HepG2 (cell line): ENCODE data around the gene CHRNA5. TPM values are rescaled to one million over a fixed set of nuclear protein-coding genes. Genes with fewer than 3 reads are reported as not detected.

Source experiments
- ATAC-seq: fragments of 200-7000 bp; cut with Tn5 transposase; 3 replicates; pipeline ENCODE4 v1.9.1; 2020; ENCODE audit warnings: mild to moderate bottlenecking, moderate library complexity
- BruUV-seq: library from RNA; stranded (reverse); fragments of 400-500 nt; replicated peaks from 2 replicates; lab custom pipeline; 2021; lab: Mats Ljungman, UMichigan
- CTCF ChIA-PET: fragments of 300-600 bp; formaldehyde crosslinking; extraction: SDS; loops from one replicate; lab custom pipeline; 2021; ENCODE audit warnings: low total read pairs, inconsistent platforms, low intra/inter-chr PET ratio; lab: Yijun Ruan, JAX
- POLR2A ChIA-PET: fragments of 350-600 bp; sonication (Branson Sonifier 250); formaldehyde crosslinking; loops from one replicate; lab custom pipeline; 2020; ENCODE audit warnings: antibody characterized with exemption, inconsistent platforms; lab: Yijun Ruan, JAX
- DNase-seq: peaks from one replicate; pipeline ENCODE4 v3.0.0-alpha.2; 2015; ENCODE audit warnings: low spot score
- FAIRE-seq: peaks from 3 replicates; lab custom pipeline; 2011; peaks lifted over from hg19 to GRCh38; lab: Jason Lieb, UNC
- H2AFZ ChIP-seq: one replicate; pipeline ENCODE4 v1.6.1; 2011; ENCODE audit warnings: low read length, inconsistent platforms
- H3K27ac ChIP-seq: fragments of 300-600 bp; 3 replicates; pipeline ENCODE4 v1.8.0; 2011; ENCODE audit warnings: mixed run types, mild to moderate bottlenecking, mixed read lengths, low read length, inconsistent platforms; ENCODE audit not compliant: insufficient read depth; ENCODE audit errors: extremely low read length
- H3K27me3 ChIP-seq, 2 experiments: fragments of 200-600 bp in 1 of 2; 2 replicates in 1 of 2; 3 replicates in 1 of 2; pipeline versions ENCODE4 v1.6.0 to v1.8.0; 2011; ENCODE audit warnings: low read length in 2 of 2, mild to moderate bottlenecking in 2 of 2, moderate library complexity in 2 of 2, inconsistent platforms in 1 of 2; ENCODE audit not compliant: insufficient read depth in 2 of 2, control insufficient read depth in 1 of 2
- H3K36me3 ChIP-seq, 2 experiments: fragments of 200-600 bp in 1 of 2; replicated peaks in 1 of 2; 2 replicates in 1 of 2; 3 replicates in 1 of 2; pipeline versions ENCODE4 v1.5.1 to v1.8.0; 2011; ENCODE audit warnings: low read length in 2 of 2, inconsistent platforms in 1 of 2; ENCODE audit not compliant: insufficient read depth in 2 of 2, control insufficient read depth in 1 of 2
- H3K4me1 ChIP-seq: 2 replicates; pipeline ENCODE4 v1.5.1; 2012; ENCODE audit warnings: low read length, inconsistent platforms; ENCODE audit not compliant: insufficient read depth
- H3K4me2 ChIP-seq: 2 replicates; pipeline ENCODE4 v1.6.0; 2011; ENCODE audit warnings: low read depth, low read length, inconsistent platforms
- H3K4me3 ChIP-seq, 3 experiments: fragments of 200-600 bp in 1 of 3; sonication (generic), shearing (Covaris generic) in 1 of 3; replicated peaks in 1 of 3; 2 replicates each; pipeline ENCODE4 v1.5.1; 2011 to 2016; ENCODE audit warnings: low read length in 3 of 3, inconsistent platforms in 2 of 3, low read depth in 2 of 3, mild to moderate bottlenecking in 2 of 3, control low read depth in 1 of 3, mixed read lengths in 1 of 3; ENCODE audit not compliant: insufficient read depth in 1 of 3
- H3K79me2 ChIP-seq: one replicate; pipeline ENCODE4 v1.6.1; 2011; ENCODE audit warnings: low read length, inconsistent platforms; ENCODE audit not compliant: insufficient read depth
- H3K9ac ChIP-seq: 2 replicates; pipeline ENCODE4 v1.6.0; 2011; ENCODE audit warnings: mild to moderate bottlenecking, low read depth, low read length, inconsistent platforms; ENCODE audit not compliant: insufficient read depth
- H3K9me3 ChIP-seq: 2 replicates; pipeline ENCODE4 v1.5.1; 2012; ENCODE audit warnings: mild to moderate bottlenecking, low read length
- H4K20me1 ChIP-seq: 2 replicates; pipeline ENCODE4 v1.6.0; 2011; ENCODE audit warnings: inconsistent platforms, mild to moderate bottlenecking, low read length, moderate library complexity; ENCODE audit not compliant: insufficient read depth
- CCDC6 ChIP-seq: sonication (generic); formaldehyde crosslinking; IDR thresholded peaks from 2 replicates; pipeline ENCODE4 v1.8.1; 2022; ENCODE audit warnings: mild to moderate bottlenecking, missing genetic modification reagents, moderate library complexity
- DZIP1 ChIP-seq: sonication (generic); formaldehyde crosslinking; IDR thresholded peaks from 2 replicates; pipeline ENCODE4 v1.5.0; 2020; ENCODE audit warnings: mild to moderate bottlenecking, missing genetic modification reagents
- EEA1 ChIP-seq: sonication (generic); formaldehyde crosslinking; IDR thresholded peaks from 2 replicates; pipeline ENCODE4 v1.5.1; 2020; ENCODE audit warnings: mild to moderate bottlenecking, missing genetic modification reagents, borderline replicate concordance
- FOXP1 ChIP-seq, 2 experiments: fragments of 450-650 bp in 1 of 2; IDR thresholded peaks; 2 replicates each; pipeline ENCODE4 v1.6.1; 2017 to 2018; ENCODE audit warnings: antibody characterized with exemption in 1 of 2
- HOXA3 ChIP-seq: sonication (generic); formaldehyde crosslinking; IDR thresholded peaks from 2 replicates; pipeline ENCODE4 v1.5.0; 2020; ENCODE audit warnings: missing genetic modification reagents
- KLF15 ChIP-seq: sonication (generic); formaldehyde crosslinking; IDR thresholded peaks from 2 replicates; pipeline ENCODE4 v1.8.1; 2023; ENCODE audit warnings: borderline replicate concordance, mild to moderate bottlenecking, inconsistent platforms, missing genetic modification reagents, mixed read lengths
- MATR3 ChIP-seq: sonication (generic); formaldehyde crosslinking; IDR thresholded peaks from 2 replicates; pipeline ENCODE4 v1.4.0; 2020; ENCODE audit warnings: missing genetic modification reagents
- NFE2L2 ChIP-seq: fragments of 150-350 bp; IDR thresholded peaks from 2 replicates; pipeline ENCODE4 v1.6.1; 2014; ENCODE audit warnings: low read length
- U2AF2 ChIP-seq: fragments of 200-400 bp; formaldehyde crosslinking; IDR thresholded peaks from 2 replicates; pipeline ENCODE4 v1.6.1; 2017; ENCODE audit warnings: low read depth, mild to moderate bottlenecking, low read length
- ZMAT5 ChIP-seq: sonication (generic); formaldehyde crosslinking; IDR thresholded peaks from 2 replicates; pipeline ENCODE4 v1.5.0; 2020; ENCODE audit warnings: mild to moderate bottlenecking, low read depth, missing genetic modification reagents, borderline replicate concordance
- ZNF646 ChIP-seq: sonication (generic); formaldehyde crosslinking; IDR thresholded peaks from 2 replicates; pipeline ENCODE4 v1.9.0; 2021; ENCODE audit warnings: mild to moderate bottlenecking, missing genetic modification reagents
- WGBS: methylation state at CpG from one replicate; pipeline ENCODE4 v1.1.6; 2017; ENCODE audit warnings: low lambda C conversion rate; 5-methylcytosine and 5-hydroxymethylcytosine counted together
- in situ Hi-C: cut with HindIII; loops from 2 replicates; pipeline ENCODE4 v1.10.0; 2017; ENCODE audit warnings: low pct_unique_long_range_greater_than_20kb; ENCODE audit not compliant: extremely low pct_ligation_motif_present
- intact Hi-C: fragments of 100-400 bp; cut with micrococcal nuclease; formaldehyde crosslinking; loops from one replicate; pipeline ENCODE4 v1.10.0; 2022; ENCODE audit not compliant: unreplicated experiment
- polyA plus RNA-seq, 8 experiments: library from polyadenylated mRNA; depleted of rRNA in 3 of 8; stranded (reverse) in 7 of 8; unstranded in 1 of 8; fragments of >200 nt; fragmentation: Illumina TruSeq in 4 of 8; extraction: Trizol in 4 of 8; gene quantifications; 2 replicates each; pipeline versions ENCODE4 v1.2.1 to v1.2.3, GENCODE V29; 2011 to 2016; ENCODE audit warnings: low read depth in 4 of 8, missing spikeins in 1 of 8, mixed read lengths in 1 of 8; ENCODE audit not compliant: insufficient read depth in 1 of 8
- total RNA-seq, 5 experiments: library from RNA; depleted of rRNA; stranded (reverse); fragments of >200 nt; fragmentation: Illumina TruSeq; extraction: Trizol; gene quantifications; 2 replicates each; pipeline ENCODE4 v1.2.3, GENCODE V29; 2016; ENCODE audit warnings: low read depth in 1 of 5
- TF ChIP-seq, protein P1 (sequence below), 2 experiments: fragments of 450-650 bp in 1 of 2; sonication (generic) in 1 of 2; formaldehyde crosslinking; IDR thresholded peaks; 2 replicates each; pipeline versions ENCODE4 v1.5.0 to v1.8.0; 2020 to 2022; ENCODE audit warnings: mild to moderate bottlenecking in 1 of 2, missing genetic modification reagents in 1 of 2

Gene CHRNA5
- total and polyA plus RNA-seq, 2 of the 13 experiments (the other 11 are each of a cell fraction or from before 2014, with no cell fraction given), result 3.7 to 10.5 TPM

- H3K4me3 ChIP-seq, result no peak overlapping the region
- H3K36me3 ChIP-seq, result no peaks in the 10 kb centered on the region
- peaks cover 10 to 57% of the 10 kb centered on the region in 2 experiments for H3K27me3 ChIP-seq
- DNase-seq (no peak), ATAC-seq (no peak), FAIRE-seq (no peak)
- H3K79me2 ChIP-seq, result no peaks in the 10 kb centered on the region
- intact Hi-C loops, result no loop called here
- no peaks in the 10 kb centered on the region for H3K4me1 ChIP-seq
- in situ Hi-C loops, result no loop called here
- H2AFZ ChIP-seq, result no peak overlapping the region
- WGBS, result 27% methylated on average over 8 of the region's 12 CpGs
- H4K20me1 ChIP-seq, result no peaks in the 10 kb centered on the region
- ChIA-PET CTCF (no interaction called here), POLR2A (no interaction called here)
- H3K9me3 ChIP-seq, result no peaks in the 10 kb centered on the region
- H3K4me2 ChIP-seq, result no peak overlapping the region
- H3K27ac ChIP-seq, result no peak overlapping the region
- no TSS peak for BruUV-seq
- no peak overlapping the region for H3K9ac ChIP-seq
- TF ChIP-seq ZMAT5 (CRISPR knock-in tag) (no peak), HOXA3 (CRISPR knock-in tag) (no peak), U2AF2 (no peak), FOXP1 (IDR thresholded peaks at IDR 0.05) (no peak), FOXP1 (CRISPR knock-in tag; IDR thresholded peaks at IDR 0.05) (no peak), EEA1 (CRISPR knock-in tag) (no peak), ZNF646 (no peak), NFE2L2 (no peak), MATR3 (CRISPR knock-in tag) (no peak), KLF15 (CRISPR knock-in tag) (no peak), DZIP1 (CRISPR knock-in tag) (no peak), CCDC6 (CRISPR knock-in tag) (no peak)
- TF ChIP-seq, protein P1, sequence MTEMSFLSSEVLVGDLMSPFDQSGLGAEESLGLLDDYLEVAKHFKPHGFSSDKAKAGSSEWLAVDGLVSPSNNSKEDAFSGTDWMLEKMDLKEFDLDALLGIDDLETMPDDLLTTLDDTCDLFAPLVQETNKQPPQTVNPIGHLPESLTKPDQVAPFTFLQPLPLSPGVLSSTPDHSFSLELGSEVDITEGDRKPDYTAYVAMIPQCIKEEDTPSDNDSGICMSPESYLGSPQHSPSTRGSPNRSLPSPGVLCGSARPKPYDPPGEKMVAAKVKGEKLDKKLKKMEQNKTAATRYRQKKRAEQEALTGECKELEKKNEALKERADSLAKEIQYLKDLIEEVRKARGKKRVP (CRISPR knock-in tag; IDR thresholded peaks at IDR 0.05), result no peak
- TF ChIP-seq, all 625 proteins: peak for 0
These were observed 64.4 kb downstream of the CHRNA5 start for GRCh38 chr15:78629716-78630065.
